Liver (tissue), 9 donors: ENCODE data around the gene CDK5RAP2. TPM values are rescaled to one million over a fixed set of nuclear protein-coding genes. Genes with fewer than 3 reads are reported as not detected.
A peak's percentile ranks its signal among the peaks of the same experiment; 100 is the strongest.

ENCODE experiments used
- DNase-seq: peaks from one replicate; pipeline ENCODE4 v3.0.0-alpha.2; 2017; ENCODE audit warnings: low spot score
- H3K27ac ChIP-seq, 2 donors: one replicate each; pipeline ENCODE4 v1.7.0; 2013; ENCODE audit warnings: inconsistent platforms in 2 of 2, low read length in 2 of 2, control low read depth in 1 of 2, low read depth in 1 of 2, mild to moderate bottlenecking in 1 of 2
- H3K27me3 ChIP-seq, 4 donors: one replicate each; pipeline versions ENCODE4 v1.6.1 to v1.7.0; 2013; ENCODE audit warnings: low read length in 3 of 4, inconsistent platforms in 1 of 4, mild to moderate bottlenecking in 1 of 4, moderate library complexity in 1 of 4; ENCODE audit not compliant: control insufficient read depth in 4 of 4, insufficient read depth in 4 of 4
- H3K36me3 ChIP-seq, 4 donors: one replicate each; pipeline versions ENCODE4 v1.6.1 to v1.7.0; 2013; ENCODE audit warnings: low read length in 3 of 4, mild to moderate bottlenecking in 3 of 4, low read depth in 1 of 4, moderate library complexity in 1 of 4; ENCODE audit not compliant: control insufficient read depth in 4 of 4, insufficient read depth in 3 of 4
- H3K4me1 ChIP-seq, 4 donors: one replicate each; pipeline versions ENCODE4 v1.6.1 to v1.7.0; 2013; ENCODE audit warnings: low read length in 3 of 4, mild to moderate bottlenecking in 3 of 4, moderate library complexity in 1 of 4; ENCODE audit not compliant: control insufficient read depth in 4 of 4, insufficient read depth in 4 of 4
- H3K4me3 ChIP-seq, 3 donors: one replicate each; pipeline versions ENCODE4 v1.6.1 to v1.7.0; 2013; ENCODE audit warnings: low read length in 3 of 3, control low read depth in 1 of 3, low read depth in 1 of 3, mild to moderate bottlenecking in 1 of 3
- H3K9ac ChIP-seq, 2 donors: one replicate each; pipeline ENCODE4 v1.7.0; 2013; ENCODE audit warnings: low read length in 2 of 2, mild to moderate bottlenecking in 2 of 2, moderate library complexity in 2 of 2, control low read depth in 1 of 2, low read depth in 1 of 2
- H3K9me3 ChIP-seq, 4 donors: one replicate each; pipeline versions ENCODE4 v1.6.1 to v1.7.0; 2013; ENCODE audit warnings: low read length in 3 of 4; ENCODE audit not compliant: control insufficient read depth in 4 of 4
- ATF3 ChIP-seq: IDR thresholded peaks from 2 replicates; pipeline ENCODE4 v1.6.1; 2016; ENCODE audit warnings: antibody characterized with exemption
- CTCF ChIP-seq: fragments of 150-350 bp; IDR thresholded peaks from 2 replicates; pipeline ENCODE4 v1.5.1; 2017; ENCODE audit warnings: improper control_type of control experiment, low read depth, low read length; ENCODE audit not compliant: missing input control
- EGR1 ChIP-seq, 2 donors: IDR thresholded peaks; 2 replicates each; pipeline ENCODE4 v1.6.1; 2016 to 2018; ENCODE audit warnings: antibody characterized with exemption in 2 of 2, low read depth in 2 of 2
- FOXA1 ChIP-seq: IDR thresholded peaks from 2 replicates; pipeline ENCODE4 v1.6.1; 2016; ENCODE audit warnings: antibody characterized with exemption
- FOXA2 ChIP-seq: IDR thresholded peaks from 2 replicates; pipeline ENCODE4 v1.6.1; 2016; ENCODE audit warnings: antibody characterized with exemption
- GABPA ChIP-seq, 2 donors: IDR thresholded peaks in 1 of 2; conservative IDR thresholded peaks in 1 of 2; 2 replicates each; pipeline ENCODE4 v1.6.1; 2016; ENCODE audit warnings: antibody characterized with exemption in 2 of 2, mild to moderate bottlenecking in 1 of 2, moderate library complexity in 1 of 2
- HNF4A ChIP-seq, 2 donors: conservative IDR thresholded peaks; 2 replicates each; pipeline ENCODE4 v1.6.1; 2016; ENCODE audit warnings: antibody characterized with exemption in 2 of 2, mild to moderate bottlenecking in 2 of 2
- JUND ChIP-seq, 2 donors: IDR thresholded peaks; 2 replicates each; pipeline ENCODE4 v1.6.1; 2016; ENCODE audit warnings: antibody characterized with exemption in 2 of 2
- MAX ChIP-seq: IDR thresholded peaks from 2 replicates; pipeline ENCODE4 v1.6.1; 2016; ENCODE audit warnings: antibody characterized with exemption
- NR2F2 ChIP-seq: IDR thresholded peaks from 2 replicates; pipeline ENCODE4 v1.6.1; 2016; ENCODE audit warnings: antibody characterized with exemption
- RAD21 ChIP-seq, 2 donors: IDR thresholded peaks; 2 replicates each; pipeline ENCODE4 v1.6.1; 2016; ENCODE audit warnings: antibody characterized with exemption in 2 of 2, mild to moderate bottlenecking in 2 of 2
- REST ChIP-seq: IDR thresholded peaks from 2 replicates; pipeline ENCODE4 v1.6.1; 2016; ENCODE audit warnings: antibody characterized with exemption, mild to moderate bottlenecking
- RXRA ChIP-seq, 2 donors: IDR thresholded peaks; 2 replicates each; pipeline ENCODE4 v1.6.1; 2017 to 2018; ENCODE audit warnings: antibody characterized with exemption in 2 of 2, mild to moderate bottlenecking in 1 of 2
- SP1 ChIP-seq: IDR thresholded peaks from 2 replicates; pipeline ENCODE4 v1.6.1; 2018; ENCODE audit warnings: antibody characterized with exemption, mild to moderate bottlenecking
- TAF1 ChIP-seq: conservative IDR thresholded peaks from 2 replicates; pipeline ENCODE4 v1.6.1; 2016; ENCODE audit warnings: antibody characterized with exemption, mild to moderate bottlenecking
- YY1 ChIP-seq: IDR thresholded peaks from 2 replicates; pipeline ENCODE4 v1.6.1; 2016; ENCODE audit warnings: antibody characterized with exemption, mild to moderate bottlenecking
- WGBS: extraction: QIAGEN DNeasy Blood & Tissue Kit; methylation state at CpG from one replicate; pipeline ENCODE4 v1.1.7; 2013; 5-methylcytosine and 5-hydroxymethylcytosine counted together
- polyA plus RNA-seq, 2 donors: library from polyadenylated mRNA; stranded (reverse) in 1 of 2; unstranded in 1 of 2; fragments of 200-250 nt in 1 of 2; fragments of >200 nt in 1 of 2; fragmentation: Nextera tagmentation in 1 of 2; extraction: Ambion mirVana in 1 of 2; gene quantifications; one replicate each; pipeline versions ENCODE4 v1.2.1 to v1.2.3, GENCODE V29; 2013 to 2015
- total RNA-seq, 2 donors: library from RNA; depleted of rRNA; stranded (reverse); fragments of >200 nt; gene quantifications; one replicate each; pipeline ENCODE4 v1.2.3, GENCODE V29; 2014
- donor health status: healthy.
- donor health status: healthy.
- donor health status: healthy.
- donor health status: healthy.
- donor health status: healthy.

Gene CDK5RAP2
- total and polyA plus RNA-seq, 4 donors: 11.7 to 38.9 (median 21.7) TPM

GRCh38 chr9:120610975-120611689 is 31.2 kb upstream of the CDK5RAP2 start:
- H3K36me3 ChIP-seq: peaks cover 2 to 23% (median 9%) of the 10 kb centered on the region in 4 donors

GRCh38 chr9:120609636-120610035 is 29.7 kb upstream of the CDK5RAP2 start:
- H3K4me3 ChIP-seq: no peak overlapping the region
- H3K36me3 ChIP-seq: peaks cover 4 to 33% (median 19%) of the 10 kb centered on the region in 4 donors
- no peaks in the 10 kb centered on the region for H3K27me3 ChIP-seq
- no peak for DNase-seq
- TF ChIP-seq NR2F2 (no peak), GABPA (IDR thresholded peaks at IDR 0.05 in 1 of 2, conservative IDR thresholded peaks at IDR 0.05 in 1 of 2) (no peak), REST (no peak), CTCF (no peak), ATF3 (no peak), JUND (IDR thresholded peaks at IDR 0.05) (no peak), FOXA2 (no peak), FOXA1 (no peak), RXRA (IDR thresholded peaks at IDR 0.05) (no peak), HNF4A (conservative IDR thresholded peaks at IDR 0.05) (no peak), EGR1 (IDR thresholded peaks at IDR 0.05; ENCODE audit: low read depth in 2 of 2) (no peak), SP1 (no peak), MAX (no peak), YY1 (no peak), TAF1 (no peak)
- H3K4me1 ChIP-seq: no peaks in the 10 kb centered on the region
- H3K9ac ChIP-seq: no peak overlapping the region
- no peak overlapping the region for H3K27ac ChIP-seq
- WGBS: 95% methylated on average over 2 of the region's 2 CpGs
- H3K9me3 ChIP-seq: no peaks in the 10 kb centered on the region

More at GRCh38 chr9:120610975-120611689, 31.2 kb upstream of the CDK5RAP2 start:
- H3K9me3 ChIP-seq: no peaks in the 10 kb centered on the region
- no peak for DNase-seq
- no peaks in the 10 kb centered on the region for H3K27me3 ChIP-seq
- H3K9ac ChIP-seq: no peak overlapping the region
- peaks cover 0 to 4% (median 2%) of the 10 kb centered on the region in 4 donors for H3K4me1 ChIP-seq
- H3K4me3 ChIP-seq: no peak overlapping the region
- TF ChIP-seq CTCF: peak; percentile 39
- TF ChIP-seq MAX: no peak
- TF ChIP-seq RAD21 (IDR thresholded peaks at IDR 0.05): peak; percentile 46 to 59
- no peak overlapping the region for H3K27ac ChIP-seq
